COLO668 (cell line): ENCODE results near the gene METRNL.
A peak's percentile ranks its signal among the peaks of the same experiment; 100 is the strongest.

Experiments
- DNase-seq: peaks from one replicate; lab custom pipeline; 2025; ENCODE audit not compliant: unreplicated experiment; lab: John Stamatoyannopoulos, UW

The METRNL gene

DNA sequence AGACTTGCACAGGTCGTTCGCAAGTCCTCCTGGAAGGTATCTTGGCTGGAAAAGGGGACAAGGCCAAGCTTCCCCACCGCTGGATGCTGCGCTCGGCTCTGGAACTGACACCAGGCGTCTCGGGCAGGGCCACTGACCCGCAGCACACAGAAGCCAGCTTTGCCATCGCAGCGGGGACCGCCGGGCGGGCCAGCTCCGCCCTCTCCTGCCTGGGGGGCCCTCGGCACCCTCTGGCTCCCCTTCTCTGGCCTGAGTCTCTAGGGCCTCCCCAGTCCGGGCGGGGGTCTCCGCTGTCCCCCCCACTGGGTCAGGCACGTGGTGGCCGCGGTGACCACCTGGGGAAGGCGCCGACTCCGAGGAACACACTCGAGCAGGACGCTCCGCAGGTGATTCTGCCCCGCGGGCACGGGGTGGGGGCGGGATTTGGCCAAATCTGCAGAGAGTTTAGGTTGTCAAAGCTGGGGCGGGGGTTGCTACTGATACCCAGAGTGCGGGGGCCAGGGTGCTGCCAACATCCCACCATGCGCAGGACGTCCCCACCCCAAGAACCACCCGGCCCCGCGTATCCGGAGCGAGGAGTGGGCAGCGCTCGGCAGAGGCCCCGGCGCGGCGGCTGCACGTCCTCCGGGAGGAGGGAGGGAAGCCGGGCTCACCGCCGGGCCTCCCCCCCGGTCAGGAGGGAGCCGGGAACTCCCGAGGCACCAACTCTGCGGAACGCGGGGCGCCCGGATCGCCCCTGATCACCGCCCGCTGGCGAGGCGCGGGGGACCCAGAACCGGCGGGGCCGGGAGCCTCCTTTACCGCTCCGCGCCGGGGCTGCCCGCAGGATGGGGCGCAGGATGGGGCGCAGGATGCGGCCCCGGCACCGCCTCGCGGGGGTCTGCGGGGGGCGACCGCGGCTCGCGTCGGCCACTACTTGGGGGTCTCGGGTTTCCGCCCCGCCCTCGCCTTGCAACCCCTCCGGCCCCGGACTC lies 744 bp upstream of the METRNL start:
- no peak for DNase-seq

DNA sequence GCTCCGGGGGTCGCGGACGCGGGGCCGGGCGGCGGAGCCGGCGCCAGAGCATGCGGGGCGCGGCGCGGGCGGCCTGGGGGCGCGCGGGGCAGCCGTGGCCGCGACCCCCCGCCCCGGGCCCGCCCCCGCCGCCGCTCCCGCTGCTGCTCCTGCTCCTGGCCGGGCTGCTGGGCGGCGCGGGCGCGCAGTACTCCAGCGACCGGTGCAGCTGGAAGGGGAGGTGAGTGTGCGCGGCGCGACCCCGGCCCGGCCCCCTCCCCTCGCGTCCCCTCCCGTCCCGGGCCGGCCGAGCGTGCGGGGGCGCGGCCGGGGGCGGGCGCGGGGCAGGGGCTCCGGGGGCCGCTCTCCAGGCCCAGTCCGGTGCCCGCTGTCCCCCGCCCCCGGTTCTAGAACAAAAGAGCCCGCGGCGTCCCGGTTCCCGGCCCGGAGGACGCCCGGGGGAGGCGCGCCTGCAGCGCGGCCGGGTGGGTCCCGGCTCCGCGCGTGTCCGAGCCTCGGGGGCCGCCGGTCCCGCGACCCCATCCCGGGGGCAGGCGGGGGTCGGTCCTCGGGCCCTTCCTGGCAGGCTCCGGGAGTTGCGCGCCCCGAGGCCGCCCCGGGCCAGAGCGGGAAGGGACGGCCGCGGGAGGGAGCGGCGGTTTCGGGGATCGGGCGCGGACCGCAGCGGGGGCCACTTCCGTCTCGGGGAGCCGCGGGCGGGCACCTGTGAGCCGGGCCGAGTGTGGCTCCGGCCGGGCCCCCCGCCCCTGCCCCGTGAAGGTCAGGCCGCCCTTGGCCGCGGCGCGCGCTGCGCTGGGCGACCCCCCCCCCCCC lies 563 bp downstream of the METRNL start:
- no peak for DNase-seq

GRCh38 chr17:83080579-83080857 lies 1.1 kb downstream of the METRNL start:
- no peak for DNase-seq

- DNase-seq, result no peak
These were observed 1.7 kb downstream of the METRNL start for GRCh38 chr17:83080858-83081683.

DNA sequence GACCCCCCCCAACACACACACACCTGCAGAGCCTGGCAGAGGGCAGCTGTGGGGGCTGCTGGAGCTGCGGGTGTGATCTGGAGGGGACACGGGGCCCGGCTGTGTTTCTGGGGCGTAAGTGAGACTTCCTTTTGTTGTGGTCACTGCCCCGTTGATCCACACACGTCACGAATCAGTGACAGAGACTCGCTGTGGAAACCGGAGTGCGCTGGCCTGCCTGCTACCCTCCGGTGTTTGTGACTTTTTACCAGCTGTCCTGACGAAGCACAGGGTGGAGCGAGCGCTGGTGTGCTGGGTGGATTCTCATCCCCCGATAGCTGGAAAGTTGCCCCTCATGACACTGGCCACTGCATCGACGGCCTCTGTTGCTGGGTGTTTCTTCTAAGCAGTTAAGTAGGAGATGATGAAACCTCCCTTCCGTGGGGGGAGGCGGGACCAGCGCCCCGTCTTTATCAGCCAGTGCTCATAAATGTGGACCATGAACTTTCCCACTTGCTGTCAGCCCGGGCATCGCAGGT lies 2.3 kb downstream of the METRNL start:
- DNase-seq, result no peak

DNA sequence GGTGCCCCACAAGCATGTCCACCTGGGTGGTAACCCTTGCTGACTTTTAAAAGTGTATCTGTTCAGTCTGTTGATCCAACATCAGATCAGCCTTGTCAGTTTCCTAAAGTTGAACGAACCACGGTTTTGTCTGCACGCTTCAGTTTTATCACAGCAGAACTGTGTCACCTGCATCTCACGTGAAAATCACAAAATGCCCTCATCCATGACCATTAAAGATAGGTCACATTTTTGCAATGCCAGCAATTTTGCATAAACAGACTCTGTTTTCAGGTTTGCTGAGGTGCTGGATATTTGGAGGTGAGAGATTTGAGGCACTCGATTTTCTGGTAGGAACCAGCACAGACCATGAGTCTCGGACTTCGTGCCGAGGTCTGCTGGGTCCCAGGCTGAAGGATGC lies 3.0 kb downstream of the METRNL start:
- DNase-seq, result no peak

GRCh38 chr17:83082909-83083367 lies 3.5 kb downstream of the METRNL start:
- no peak for DNase-seq

- no peak for DNase-seq
These were observed 4.2 kb downstream of the METRNL start for GRCh38 chr17:83083368-83084201.

DNA sequence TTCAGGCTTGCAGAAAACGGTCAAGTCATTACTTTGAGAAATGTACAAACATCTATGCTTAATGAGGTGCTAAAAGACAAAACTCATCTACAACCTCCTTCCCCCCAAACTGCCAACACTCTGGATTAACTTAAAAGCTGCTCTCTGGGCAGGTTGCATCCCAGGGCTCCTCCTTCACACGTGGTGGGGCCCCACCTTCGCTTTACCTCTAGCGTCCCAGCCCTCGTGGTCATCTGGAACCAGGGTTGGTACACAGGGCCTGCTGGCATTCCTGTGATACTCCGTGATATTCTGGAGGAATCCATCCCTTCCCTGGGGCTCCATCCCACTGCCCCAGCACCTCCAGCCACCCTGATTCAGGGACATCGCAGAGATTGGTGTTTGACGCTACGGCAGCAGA lies 4.8 kb downstream of the METRNL start:
- DNase-seq, result no peak

DNA sequence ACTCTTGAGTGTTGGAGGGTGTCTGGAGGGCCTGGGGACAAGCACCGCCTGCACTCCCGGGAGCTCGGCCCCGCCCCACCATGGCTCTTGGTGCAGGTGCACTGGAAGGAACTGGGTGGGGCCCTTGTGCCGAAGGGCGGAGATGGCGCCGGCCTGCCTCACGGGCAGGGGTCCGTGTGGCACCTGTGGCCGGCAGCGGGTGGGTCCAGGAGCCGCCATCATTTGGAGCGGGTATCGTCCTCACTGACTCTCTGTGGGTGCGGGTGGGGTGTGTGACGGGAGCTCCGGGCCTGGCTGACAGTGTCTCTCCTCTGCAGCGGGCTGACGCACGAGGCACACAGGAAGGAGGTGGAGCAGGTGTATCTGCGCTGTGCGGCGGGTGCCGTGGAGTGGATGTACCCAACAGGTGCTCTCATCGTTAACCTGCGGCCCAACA lies 5.2 kb downstream of the METRNL start:
- DNase-seq, result peak; percentile 70

DNA sequence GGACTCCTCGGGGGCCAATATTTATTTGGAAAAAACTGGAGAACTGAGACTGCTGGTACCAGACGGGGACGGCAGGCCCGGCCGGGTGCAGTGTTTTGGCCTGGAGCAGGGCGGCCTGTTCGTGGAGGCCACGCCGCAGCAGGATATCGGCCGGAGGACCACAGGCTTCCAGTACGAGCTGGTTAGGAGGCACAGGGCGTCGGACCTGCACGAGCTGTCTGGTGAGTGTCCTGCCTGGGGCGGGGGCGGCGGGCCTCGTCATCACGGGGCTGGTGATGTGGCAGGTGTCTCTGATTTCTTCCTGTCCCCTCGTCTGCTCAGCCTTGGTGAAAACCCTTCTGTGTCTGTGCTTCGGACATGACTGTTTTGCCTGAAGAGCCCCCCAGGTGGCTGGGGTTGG lies 5.7 kb downstream of the METRNL start:
- DNase-seq, result peak; percentile 22

GRCh38 chr17:83085526-83086198 lies 6.3 kb downstream of the METRNL start:
- no peak for DNase-seq

GRCh38 chr17:83086199-83086880 lies 6.9 kb downstream of the METRNL start:
- DNase-seq, result no peak

DNA sequence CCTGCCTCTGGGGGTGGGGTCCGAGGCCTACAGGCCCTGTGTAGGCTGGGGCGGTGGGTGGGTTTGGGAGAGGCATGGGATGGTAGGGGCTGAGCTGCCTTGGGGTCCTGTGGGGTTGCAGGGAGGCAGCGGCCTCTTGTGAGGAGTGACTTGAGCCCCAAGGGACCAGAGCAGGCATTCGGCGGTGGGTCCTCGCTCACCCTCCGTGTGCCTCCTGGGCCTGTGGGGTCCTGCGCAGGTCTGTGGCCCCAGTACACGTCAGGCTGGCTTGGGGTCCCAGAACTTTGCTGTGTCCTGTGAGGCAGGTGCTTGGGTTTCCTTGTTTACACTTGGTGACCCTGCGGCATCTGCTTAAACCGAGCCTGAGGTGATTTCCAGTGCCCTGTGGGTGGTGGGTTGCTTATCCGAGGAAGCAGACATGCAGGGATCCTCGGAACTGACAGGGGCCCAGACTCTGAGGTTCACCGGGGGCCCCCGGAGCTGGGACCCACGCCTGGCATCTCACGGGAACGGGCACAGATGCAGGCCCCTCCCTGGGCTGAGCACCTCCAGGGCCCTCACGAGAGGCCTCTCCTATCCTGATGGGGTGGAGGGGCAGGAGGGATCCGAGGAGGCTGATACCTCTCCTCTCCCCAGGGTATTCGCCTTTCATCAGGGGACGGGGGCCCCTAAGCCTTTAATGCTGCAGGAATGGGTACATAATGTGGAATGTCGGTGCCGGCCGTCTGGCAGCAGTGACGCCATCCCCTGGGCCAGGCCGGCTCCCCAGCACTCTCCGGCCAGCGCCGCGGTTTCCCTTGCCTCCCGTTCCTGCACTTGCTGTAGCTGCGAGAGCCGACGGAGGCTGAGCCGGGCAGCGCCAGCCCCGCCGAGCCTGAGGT lies 7.7 kb downstream of the METRNL start:
- DNase-seq, result no peak

GRCh38 chr17:83087788-83088360 lies 8.5 kb downstream of the METRNL start:
- DNase-seq, result no peak

DNA sequence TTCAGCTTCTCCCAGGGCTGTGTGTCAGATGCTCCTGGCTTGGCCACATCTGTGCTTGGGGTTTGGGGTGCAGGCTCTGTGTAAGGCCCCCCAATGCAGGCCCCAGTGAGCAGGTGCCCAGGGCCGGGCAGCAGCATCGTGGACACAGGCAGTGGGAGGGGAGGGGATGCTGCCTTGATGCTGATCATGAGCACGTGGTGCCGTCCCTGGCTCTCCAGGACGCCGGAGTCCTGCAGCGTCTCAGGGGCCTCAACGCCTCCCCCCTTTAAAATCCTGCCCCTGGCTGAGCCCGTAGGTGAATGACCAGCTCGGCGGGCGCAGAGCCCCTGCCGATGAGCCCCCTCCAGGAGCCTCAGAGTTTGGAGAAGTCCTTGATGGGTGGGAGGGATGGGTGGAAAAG lies 9.0 kb downstream of the METRNL start:
- no peak for DNase-seq

- DNase-seq, result no peak
These were observed 9.5 kb downstream of the METRNL start for GRCh38 chr17:83088909-83089308.
